ENCODE measurements around the gene PRRT4.
A peak's percentile ranks its signal among the peaks of the same experiment; 100 is the strongest.

PRRT4 gene

GRCh38 chr7:128370491-128370890 lies 9.0 kb upstream of the PRRT4 start:
- no peak for DNase-seq (ENCODE audit: low spot score)
- no peaks in the 10 kb centered on the region for H3K36me3 Mint-ChIP-seq (ENCODE audit: low read depth)
- H3K27me3 Mint-ChIP-seq (ENCODE audit: low read depth): peaks cover 29% of the 10 kb centered on the region
- H3K4me3 Mint-ChIP-seq: no peak overlapping the region
- no peaks in the 10 kb centered on the region for H3K9me3 Mint-ChIP-seq
- H3K4me1 Mint-ChIP-seq (ENCODE audit: low read depth): no peaks in the 10 kb centered on the region
- H3K27ac Mint-ChIP-seq: no peak overlapping the region

GRCh38 chr7:128366986-128367385 lies 5.5 kb upstream of the PRRT4 start:
- Mint-ChIP-seq H3K27me3 (ENCODE audit: low read depth) (peaks cover 59% of the 10 kb centered on the region), H3K4me3 (no peak overlapping the region)

GRCh38 chr7:128366300-128366699 lies 4.8 kb upstream of the PRRT4 start:
- DNase-seq (ENCODE audit: low spot score): no peak
- Mint-ChIP-seq H3K36me3 (ENCODE audit: low read depth) (no peaks in the 10 kb centered on the region), H3K27ac (no peak overlapping the region), H3K27me3 (ENCODE audit: low read depth) (peaks cover 60% of the 10 kb centered on the region), H3K4me1 (ENCODE audit: low read depth) (peaks cover 11% of the 10 kb centered on the region), H3K4me3 (no peak overlapping the region), H3K9me3 (no peaks in the 10 kb centered on the region)

More at GRCh38 chr7:128366986-128367385, 5.5 kb upstream of the PRRT4 start:
- Mint-ChIP-seq H3K4me1 (ENCODE audit: low read depth) (peaks cover 8% of the 10 kb centered on the region), H3K27ac (no peak overlapping the region), H3K9me3 (no peaks in the 10 kb centered on the region), H3K36me3 (ENCODE audit: low read depth) (no peaks in the 10 kb centered on the region)
- DNase-seq (ENCODE audit: low spot score): no peak

GRCh38 chr7:128365432-128365831 lies 3.9 kb upstream of the PRRT4 start:
- Mint-ChIP-seq H3K27ac (no peak overlapping the region), H3K36me3 (ENCODE audit: low read depth) (no peaks in the 10 kb centered on the region), H3K9me3 (no peaks in the 10 kb centered on the region), H3K27me3 (ENCODE audit: low read depth) (peaks cover 67% of the 10 kb centered on the region), H3K4me3 (no peak overlapping the region), H3K4me1 (ENCODE audit: low read depth) (peaks cover 15% of the 10 kb centered on the region)
- DNase-seq (ENCODE audit: low spot score): no peak

- H3K4me1 Mint-ChIP-seq (ENCODE audit: low read depth): peaks cover 15% of the 10 kb centered on the region
- no peaks in the 10 kb centered on the region for H3K9me3 Mint-ChIP-seq
- no peak overlapping the region for H3K27ac Mint-ChIP-seq
- H3K4me3 Mint-ChIP-seq: no peak overlapping the region
- DNase-seq (ENCODE audit: low spot score): no peak
- no peaks in the 10 kb centered on the region for H3K36me3 Mint-ChIP-seq (ENCODE audit: low read depth)
- H3K27me3 Mint-ChIP-seq (ENCODE audit: low read depth): peaks cover 74% of the 10 kb centered on the region
Measured at GRCh38 chr7:128364166-128364870, 2.8 kb upstream of the PRRT4 start.

- Mint-ChIP-seq H3K27me3 (ENCODE audit: low read depth) (peaks cover 82% of the 10 kb centered on the region), H3K9me3 (no peaks in the 10 kb centered on the region), H3K4me1 (ENCODE audit: low read depth) (peaks cover 15% of the 10 kb centered on the region), H3K27ac (no peak overlapping the region), H3K4me3 (no peak overlapping the region), H3K36me3 (ENCODE audit: low read depth) (no peaks in the 10 kb centered on the region)
- DNase-seq (ENCODE audit: low spot score): no peak
Measured at GRCh38 chr7:128363261-128363721, 1.8 kb upstream of the PRRT4 start.

- no peak for DNase-seq (ENCODE audit: low spot score)
- Mint-ChIP-seq H3K4me1 (ENCODE audit: low read depth) (peaks cover 15% of the 10 kb centered on the region), H3K36me3 (ENCODE audit: low read depth) (no peaks in the 10 kb centered on the region), H3K27ac (no peak overlapping the region), H3K4me3 (peak overlapping the region; percentile 7), H3K27me3 (ENCODE audit: low read depth) (peaks cover 84% of the 10 kb centered on the region), H3K9me3 (no peaks in the 10 kb centered on the region)
Measured at GRCh38 chr7:128362670-128363069, 1.2 kb upstream of the PRRT4 start.

- Mint-ChIP-seq H3K27me3 (ENCODE audit: low read depth) (peaks cover 76% of the 10 kb centered on the region), H3K36me3 (ENCODE audit: low read depth) (no peaks in the 10 kb centered on the region), H3K9me3 (no peaks in the 10 kb centered on the region), H3K27ac (no peak overlapping the region), H3K4me1 (ENCODE audit: low read depth) (peaks cover 20% of the 10 kb centered on the region), H3K4me3 (no peak overlapping the region)
- no peak for DNase-seq (ENCODE audit: low spot score)
Measured at GRCh38 chr7:128360359-128360678, 1.2 kb downstream of the PRRT4 start.

GRCh38 chr7:128359939-128360338 lies 1.6 kb downstream of the PRRT4 start:
- no peak overlapping the region for H3K4me3 Mint-ChIP-seq
- H3K27ac Mint-ChIP-seq: no peak overlapping the region
- peaks cover 20% of the 10 kb centered on the region for H3K4me1 Mint-ChIP-seq (ENCODE audit: low read depth)
- no peaks in the 10 kb centered on the region for H3K9me3 Mint-ChIP-seq
- DNase-seq (ENCODE audit: low spot score): no peak
- H3K36me3 Mint-ChIP-seq (ENCODE audit: low read depth): no peaks in the 10 kb centered on the region
- H3K27me3 Mint-ChIP-seq (ENCODE audit: low read depth): peaks cover 72% of the 10 kb centered on the region

- peaks cover 70% of the 10 kb centered on the region for H3K27me3 Mint-ChIP-seq (ENCODE audit: low read depth)
Measured at GRCh38 chr7:128359336-128359735, 2.2 kb downstream of the PRRT4 start.

GRCh38 chr7:128358233-128358632 lies 3.3 kb downstream of the PRRT4 start:
- no peak for DNase-seq (ENCODE audit: low spot score)
- peaks cover 70% of the 10 kb centered on the region for H3K27me3 Mint-ChIP-seq (ENCODE audit: low read depth)
- H3K4me1 Mint-ChIP-seq (ENCODE audit: low read depth): peaks cover 20% of the 10 kb centered on the region
- H3K36me3 Mint-ChIP-seq (ENCODE audit: low read depth): no peaks in the 10 kb centered on the region
- H3K9me3 Mint-ChIP-seq: no peaks in the 10 kb centered on the region
- no peak overlapping the region for H3K4me3 Mint-ChIP-seq
- no peak overlapping the region for H3K27ac Mint-ChIP-seq

More at GRCh38 chr7:128359336-128359735, 2.2 kb downstream of the PRRT4 start:
- H3K4me3 Mint-ChIP-seq: no peak overlapping the region
- DNase-seq (ENCODE audit: low spot score): no peak
- no peak overlapping the region for H3K27ac Mint-ChIP-seq
- no peaks in the 10 kb centered on the region for H3K36me3 Mint-ChIP-seq (ENCODE audit: low read depth)
- peaks cover 20% of the 10 kb centered on the region for H3K4me1 Mint-ChIP-seq (ENCODE audit: low read depth)
- H3K9me3 Mint-ChIP-seq: no peaks in the 10 kb centered on the region

GRCh38 chr7:128357217-128357613 lies 4.3 kb downstream of the PRRT4 start:
- H3K4me3 Mint-ChIP-seq: no peak overlapping the region
- no peaks in the 10 kb centered on the region for H3K9me3 Mint-ChIP-seq
- H3K4me1 Mint-ChIP-seq (ENCODE audit: low read depth): peaks cover 14% of the 10 kb centered on the region
- DNase-seq (ENCODE audit: low spot score): no peak
- no peaks in the 10 kb centered on the region for H3K36me3 Mint-ChIP-seq (ENCODE audit: low read depth)
- peaks cover 69% of the 10 kb centered on the region for H3K27me3 Mint-ChIP-seq (ENCODE audit: low read depth)
- no peak overlapping the region for H3K27ac Mint-ChIP-seq

GRCh38 chr7:128356546-128357216 lies 4.8 kb downstream of the PRRT4 start:
- H3K36me3 Mint-ChIP-seq (ENCODE audit: low read depth): no peaks in the 10 kb centered on the region
- H3K4me1 Mint-ChIP-seq (ENCODE audit: low read depth): peaks cover 9% of the 10 kb centered on the region
- H3K27ac Mint-ChIP-seq: no peak overlapping the region
- DNase-seq (ENCODE audit: low spot score): no peak
- H3K27me3 Mint-ChIP-seq (ENCODE audit: low read depth): peaks cover 63% of the 10 kb centered on the region
- H3K4me3 Mint-ChIP-seq: no peak overlapping the region
- no peaks in the 10 kb centered on the region for H3K9me3 Mint-ChIP-seq

GRCh38 chr7:128353610-128354009 lies 7.9 kb downstream of the PRRT4 start:
- H3K27me3 Mint-ChIP-seq (ENCODE audit: low read depth): peaks cover 64% of the 10 kb centered on the region
- H3K4me3 Mint-ChIP-seq: peak overlapping the region; percentile 27
- DNase-seq (ENCODE audit: low spot score): no peak
- peaks cover 4% of the 10 kb centered on the region for H3K4me1 Mint-ChIP-seq (ENCODE audit: low read depth)
- H3K36me3 Mint-ChIP-seq (ENCODE audit: low read depth): no peaks in the 10 kb centered on the region
- no peak overlapping the region for H3K27ac Mint-ChIP-seq
- no peaks in the 10 kb centered on the region for H3K9me3 Mint-ChIP-seq
